Body of pancreas (tissue), 4 donors: Measurements from ENCODE around the gene USP24. TPM values are rescaled to one million over a fixed set of nuclear protein-coding genes. Genes with fewer than 3 reads are reported as not detected.

Experiments
- ATAC-seq: fragments of 150-250 bp; one replicate; pipeline ENCODE4 v1.9.1; 2016
- DNase-seq, 4 donors: peaks; one replicate each; pipeline ENCODE4 v3.0.0-alpha.2; 2019
- H3K27ac ChIP-seq, 4 donors: fragments of 200-600 bp; sonication (generic); 1 replicate in 3 of 4; 2 replicates in 1 of 4; pipeline versions ENCODE4 v1.5.1 to v1.6.1; 2016 to 2019; ENCODE audit warnings: mild to moderate bottlenecking in 1 of 4, mixed read lengths in 1 of 4, moderate library complexity in 1 of 4
- H3K27me3 ChIP-seq, 2 donors: fragments of 200-600 bp; sonication (generic); one replicate each; pipeline ENCODE4 v1.6.0; 2016; ENCODE audit warnings: mild to moderate bottlenecking in 1 of 2
- H3K36me3 ChIP-seq, 2 donors: fragments of 200-600 bp; sonication (generic); replicated peaks in 1 of 2; 2 replicates each; pipeline ENCODE4 v1.5.1; 2016; ENCODE audit warnings: low read depth in 2 of 2; ENCODE audit not compliant: insufficient read depth in 1 of 2
- H3K4me1 ChIP-seq: fragments of 200-600 bp; sonication (generic); one replicate; pipeline ENCODE4 v1.6.0; 2016
- H3K4me3 ChIP-seq, 2 donors: fragments of 200-600 bp; sonication (generic); 1 replicate in 1 of 2; 2 replicates in 1 of 2; pipeline ENCODE4 v1.5.1; 2016 to 2019
- H3K9me3 ChIP-seq, 3 donors: fragments of 200-600 bp; sonication (generic); 1 replicate in 2 of 3; 2 replicates in 1 of 3; pipeline ENCODE4 v1.5.1; 2016
- POLR2A ChIP-seq, 3 donors: fragments of 450-650 bp; IDR thresholded peaks; one replicate each; pipeline ENCODE4 v1.6.1; 2016; ENCODE audit warnings: antibody characterized with exemption in 3 of 3, mild to moderate bottlenecking in 2 of 3
- WGBS, 2 donors: methylation state at CpG; one replicate each; pipeline ENCODE4 v1.1.5; 2017; 5-methylcytosine and 5-hydroxymethylcytosine counted together
- intact Hi-C: fragments of 100-400 bp; cut with DNase I; formaldehyde crosslinking; loops from one replicate; pipeline ENCODE4 v1.15.1; 2023
- total RNA-seq, 2 donors: library from RNA; depleted of rRNA; stranded (reverse); fragments of >200 nt; gene quantifications; one replicate each; pipeline ENCODE4 v1.1.0, GENCODE V29; 2016
- TF ChIP-seq, protein P1 (sequence below), 7 experiments: fragments of 450-650 bp in 4 of 7; fragments of 200-600 bp in 3 of 7; sonication (generic) in 3 of 7; IDR thresholded peaks; one replicate each; pipeline ENCODE4 v1.5.1; 2016 to 2019; ENCODE audit warnings: antibody characterized with exemption in 7 of 7

The USP24 gene
- total RNA-seq, 2 donors from 2014 or later: 28.3 to 68.6 TPM

DNA sequence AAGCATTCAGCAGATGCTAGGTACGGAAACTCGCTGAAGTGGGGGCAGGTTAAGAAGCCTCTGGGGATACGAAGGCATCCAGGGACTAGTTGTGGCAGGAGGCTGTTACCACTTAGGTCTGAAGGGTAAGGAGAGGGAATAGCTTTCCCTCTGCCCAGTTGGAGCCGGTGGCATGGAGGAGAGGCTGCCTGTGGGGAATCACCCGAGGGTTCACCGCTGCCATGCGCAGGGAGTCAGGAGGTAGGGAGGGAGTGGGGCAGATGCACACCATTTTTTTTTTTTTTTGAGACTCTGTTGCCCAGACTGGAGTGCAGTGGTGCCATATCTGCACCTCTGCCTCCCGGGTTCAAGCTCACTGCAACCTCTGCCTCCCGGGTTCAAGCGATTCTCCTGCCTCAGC, 169.7 kb downstream of the USP24 start:
- H3K27me3 ChIP-seq: no peaks in the 10 kb centered on the region
- peaks cover 8% of the 10 kb centered on the region for H3K4me1 ChIP-seq
- DNase-seq (no peak), ATAC-seq (no peak)
- WGBS, 2 donors: 94% methylated on average over 10 of the region's 10 CpGs
- H3K9me3 ChIP-seq: no peaks in the 10 kb centered on the region
- H3K36me3 ChIP-seq: no peaks in the 10 kb centered on the region
- intact Hi-C loops: no loop called here
- no peak overlapping the region for H3K4me3 ChIP-seq
- TF ChIP-seq, protein P1, sequence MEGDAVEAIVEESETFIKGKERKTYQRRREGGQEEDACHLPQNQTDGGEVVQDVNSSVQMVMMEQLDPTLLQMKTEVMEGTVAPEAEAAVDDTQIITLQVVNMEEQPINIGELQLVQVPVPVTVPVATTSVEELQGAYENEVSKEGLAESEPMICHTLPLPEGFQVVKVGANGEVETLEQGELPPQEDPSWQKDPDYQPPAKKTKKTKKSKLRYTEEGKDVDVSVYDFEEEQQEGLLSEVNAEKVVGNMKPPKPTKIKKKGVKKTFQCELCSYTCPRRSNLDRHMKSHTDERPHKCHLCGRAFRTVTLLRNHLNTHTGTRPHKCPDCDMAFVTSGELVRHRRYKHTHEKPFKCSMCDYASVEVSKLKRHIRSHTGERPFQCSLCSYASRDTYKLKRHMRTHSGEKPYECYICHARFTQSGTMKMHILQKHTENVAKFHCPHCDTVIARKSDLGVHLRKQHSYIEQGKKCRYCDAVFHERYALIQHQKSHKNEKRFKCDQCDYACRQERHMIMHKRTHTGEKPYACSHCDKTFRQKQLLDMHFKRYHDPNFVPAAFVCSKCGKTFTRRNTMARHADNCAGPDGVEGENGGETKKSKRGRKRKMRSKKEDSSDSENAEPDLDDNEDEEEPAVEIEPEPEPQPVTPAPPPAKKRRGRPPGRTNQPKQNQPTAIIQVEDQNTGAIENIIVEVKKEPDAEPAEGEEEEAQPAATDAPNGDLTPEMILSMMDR (IDR thresholded peaks at IDR 0.05): no peak
- no peak for TF ChIP-seq POLR2A (IDR thresholded peaks at IDR 0.05)
- H3K27ac ChIP-seq: no peak overlapping the region

GRCh38 chr1:55044617-55045397, 170.4 kb downstream of the USP24 start:
- Histone ChIP-seq H3K36me3 (no peaks in the 10 kb centered on the region), H3K27ac (no peak overlapping the region), H3K9me3 (no peaks in the 10 kb centered on the region), H3K4me1 (peaks cover 15% of the 10 kb centered on the region), H3K4me3 (no peak overlapping the region), H3K27me3 (no peaks in the 10 kb centered on the region)
- ATAC-seq: no peak
- TF ChIP-seq POLR2A (IDR thresholded peaks at IDR 0.05): no peak
- TF ChIP-seq, protein P1 (IDR thresholded peaks at IDR 0.05): no peak
- intact Hi-C loops: no loop called here
- no peak for DNase-seq
- 75 to 84% methylated on average over 14 to 15 of the region's 15 CpGs for WGBS, 2 donors

DNA sequence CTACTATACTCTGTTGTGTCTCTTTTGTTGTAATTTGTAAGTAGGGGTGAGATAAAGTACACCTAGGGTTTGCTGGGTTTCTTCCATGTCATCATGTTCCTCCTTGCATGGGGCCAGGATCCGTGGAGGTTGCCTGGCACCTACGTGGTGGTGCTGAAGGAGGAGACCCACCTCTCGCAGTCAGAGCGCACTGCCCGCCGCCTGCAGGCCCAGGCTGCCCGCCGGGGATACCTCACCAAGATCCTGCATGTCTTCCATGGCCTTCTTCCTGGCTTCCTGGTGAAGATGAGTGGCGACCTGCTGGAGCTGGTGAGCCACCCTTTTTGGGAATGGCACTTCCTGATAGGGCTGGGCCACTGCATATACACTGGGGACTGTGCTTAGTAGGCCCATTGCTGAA, 171.4 kb downstream of the USP24 start:
- TF ChIP-seq, protein P1 (IDR thresholded peaks at IDR 0.05): no peak
- no peak for TF ChIP-seq POLR2A (IDR thresholded peaks at IDR 0.05)
- Histone ChIP-seq H3K4me3 (no peak overlapping the region), H3K4me1 (peaks cover 25% of the 10 kb centered on the region), H3K36me3 (no peaks in the 10 kb centered on the region), H3K27ac (no peak overlapping the region), H3K9me3 (no peaks in the 10 kb centered on the region), H3K27me3 (no peaks in the 10 kb centered on the region)
- DNase-seq (no peak), ATAC-seq (no peak)
- intact Hi-C loops: no loop called here
- WGBS, 2 donors: 94 to 98% methylated on average over 9 of the region's 9 CpGs

DNA sequence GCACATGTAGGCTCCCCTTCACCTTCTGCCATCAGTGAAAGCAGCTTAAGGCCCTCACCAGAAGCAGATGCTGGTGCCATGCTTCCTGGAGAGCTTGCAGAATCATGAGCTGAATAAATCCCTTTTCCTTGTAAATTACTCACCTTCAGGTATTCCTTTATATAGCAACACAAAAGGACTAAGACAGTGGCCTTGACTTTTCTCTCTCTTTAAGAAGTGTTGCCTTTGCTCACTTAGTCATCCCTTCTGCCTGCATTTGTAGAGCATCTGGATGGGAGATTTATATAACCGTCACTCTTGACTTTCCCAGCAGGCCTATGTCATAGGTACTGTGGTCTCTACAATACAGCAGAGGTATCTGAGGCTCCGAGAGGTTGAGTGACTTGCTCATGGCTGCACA, 172.2 kb downstream of the USP24 start:
- ATAC-seq (no peak), DNase-seq (no peak)
- intact Hi-C loops: no loop called here
- Histone ChIP-seq H3K9me3 (no peaks in the 10 kb centered on the region), H3K36me3 (no peaks in the 10 kb centered on the region), H3K27me3 (no peaks in the 10 kb centered on the region), H3K4me3 (no peak overlapping the region), H3K27ac (no peak overlapping the region), H3K4me1 (peaks cover 28% of the 10 kb centered on the region)
- 84 to 92% methylated on average over 2 of the region's 2 CpGs for WGBS, 2 donors
- TF ChIP-seq, protein P1 (IDR thresholded peaks at IDR 0.05): no peak
- no peak for TF ChIP-seq POLR2A (IDR thresholded peaks at IDR 0.05)

DNA sequence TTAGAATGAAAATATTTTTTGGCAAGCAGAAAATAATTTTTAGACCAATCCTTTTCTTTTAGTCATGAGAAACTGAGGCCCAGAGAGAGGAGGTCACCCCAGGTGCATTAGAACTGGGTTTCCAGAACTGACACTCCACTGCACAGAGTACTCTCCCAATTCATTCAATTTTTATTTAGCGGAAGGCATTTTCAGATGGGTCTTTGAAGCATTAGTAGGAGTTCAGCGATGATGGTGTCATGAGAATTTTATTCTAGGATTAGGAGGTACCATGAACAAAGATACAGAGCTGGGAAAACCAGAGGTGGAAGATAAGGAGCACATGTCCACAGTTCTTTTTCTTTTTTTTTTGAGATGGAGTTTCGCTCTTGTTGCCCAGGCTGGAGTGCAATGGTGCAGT, 173.6 kb downstream of the USP24 start:
- no peak for DNase-seq
- TF ChIP-seq POLR2A (IDR thresholded peaks at IDR 0.05): no peak
- TF ChIP-seq, protein P1 (IDR thresholded peaks at IDR 0.05): no peak
- Histone ChIP-seq H3K9me3 (no peaks in the 10 kb centered on the region), H3K4me3 (no peak overlapping the region), H3K27me3 (no peaks in the 10 kb centered on the region), H3K4me1 (peaks cover 28% of the 10 kb centered on the region), H3K27ac (no peak overlapping the region), H3K36me3 (no peaks in the 10 kb centered on the region)
- ATAC-seq: no peak
- intact Hi-C loops: no loop called here
- 63 to 77% methylated on average over 3 of the region's 3 CpGs for WGBS, 2 donors
